BJ (cell line): Measurements from ENCODE around the gene SHMT1. TPM values are rescaled to one million over a fixed set of nuclear protein-coding genes. Genes with fewer than 3 reads are reported as not detected.
"Not testable (repeated sequence)": the region's sequence is repeated elsewhere in the genome, so short reads cannot be mapped to it uniquely, and the experiment has no call there.

Experiments
- CTCF ChIA-PET: fragments of 350-600 bp; formaldehyde crosslinking; extraction: SDS; loops from one replicate; lab custom pipeline; 2021; ENCODE audit warnings: antibody characterized with exemption, inconsistent platforms; lab: Yijun Ruan, JAX
- POLR2A ChIA-PET: fragments of 300-600 bp; sonication (Branson Sonifier 250); formaldehyde crosslinking; extraction: SDS; loops from one replicate; lab custom pipeline; 2021; ENCODE audit warnings: antibody characterized with exemption; lab: Charles Lee
- DNase-seq: peaks from one replicate; pipeline ENCODE4 v3.0.0-alpha.2; 2011; ENCODE audit warnings: low read depth
- H3K27me3 ChIP-seq: 2 replicates; pipeline ENCODE4 v1.6.0; 2011; ENCODE audit warnings: low read length; ENCODE audit not compliant: control insufficient read depth, insufficient read depth
- H3K36me3 ChIP-seq: 2 replicates; pipeline ENCODE4 v1.5.1; 2011; ENCODE audit warnings: low read length; ENCODE audit not compliant: control insufficient read depth, insufficient read depth
- H3K4me3 ChIP-seq: 2 replicates; pipeline ENCODE4 v1.5.1; 2011; ENCODE audit warnings: low read depth, mild to moderate bottlenecking, control low read depth, low read length
- polyA plus RNA-seq: library from polyadenylated mRNA; depleted of rRNA; stranded (reverse); fragments of >200 nt; gene quantifications from 2 replicates; pipeline ENCODE4 v1.2.3, GENCODE V29; 2011
- TF ChIP-seq, protein P1 (sequence below): IDR thresholded peaks from 2 replicates; pipeline ENCODE4 v1.5.1; 2011; ENCODE audit warnings: low read depth, mild to moderate bottlenecking, control low read depth, inconsistent platforms, low read length, moderate library complexity; ENCODE audit not compliant: insufficient read depth

Gene SHMT1
- polyA plus RNA-seq, 1 experiment, result 5.9 TPM

DNA sequence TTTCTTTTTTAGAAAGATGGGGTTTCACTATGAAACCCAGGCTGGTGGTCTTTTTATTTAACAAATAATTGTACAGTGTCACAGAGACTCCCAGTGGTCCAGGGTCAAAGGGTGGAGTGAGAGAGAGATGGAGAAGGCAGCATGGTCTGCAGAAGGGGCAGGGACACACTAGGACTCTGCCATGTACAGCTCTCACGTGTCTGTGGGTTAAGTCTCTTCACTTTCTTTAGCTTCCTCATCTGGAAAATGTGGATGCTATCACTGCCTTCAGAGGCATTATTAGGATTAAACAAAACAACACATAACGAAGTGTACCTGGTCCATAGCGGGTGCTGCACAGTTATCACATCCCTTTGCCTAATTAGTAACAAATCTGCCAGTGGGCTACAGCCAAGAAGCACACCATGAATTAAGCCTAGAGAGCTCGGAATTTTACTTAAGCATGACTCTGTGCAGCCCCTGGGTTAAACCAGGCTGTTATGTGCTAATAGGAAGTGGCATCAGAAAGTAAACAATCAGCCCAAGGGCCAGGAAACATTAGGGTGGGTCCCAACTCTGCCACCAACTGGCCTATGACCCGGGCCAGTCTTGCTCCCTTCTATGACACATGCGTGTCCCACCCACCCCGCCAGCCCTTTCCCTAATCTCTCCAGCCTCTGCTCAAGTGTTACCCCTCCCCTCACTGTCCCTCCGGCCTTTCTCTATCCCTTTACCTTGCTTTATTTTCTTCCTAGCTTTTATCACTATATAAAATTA, 62.4 kb downstream of the SHMT1 start:
- Histone ChIP-seq H3K27me3 (no peaks in the 10 kb centered on the region), H3K4me3 (no peak overlapping the region), H3K36me3 (peaks cover 25% of the 10 kb centered on the region)
- no peak for DNase-seq
- TF ChIP-seq, protein P1, sequence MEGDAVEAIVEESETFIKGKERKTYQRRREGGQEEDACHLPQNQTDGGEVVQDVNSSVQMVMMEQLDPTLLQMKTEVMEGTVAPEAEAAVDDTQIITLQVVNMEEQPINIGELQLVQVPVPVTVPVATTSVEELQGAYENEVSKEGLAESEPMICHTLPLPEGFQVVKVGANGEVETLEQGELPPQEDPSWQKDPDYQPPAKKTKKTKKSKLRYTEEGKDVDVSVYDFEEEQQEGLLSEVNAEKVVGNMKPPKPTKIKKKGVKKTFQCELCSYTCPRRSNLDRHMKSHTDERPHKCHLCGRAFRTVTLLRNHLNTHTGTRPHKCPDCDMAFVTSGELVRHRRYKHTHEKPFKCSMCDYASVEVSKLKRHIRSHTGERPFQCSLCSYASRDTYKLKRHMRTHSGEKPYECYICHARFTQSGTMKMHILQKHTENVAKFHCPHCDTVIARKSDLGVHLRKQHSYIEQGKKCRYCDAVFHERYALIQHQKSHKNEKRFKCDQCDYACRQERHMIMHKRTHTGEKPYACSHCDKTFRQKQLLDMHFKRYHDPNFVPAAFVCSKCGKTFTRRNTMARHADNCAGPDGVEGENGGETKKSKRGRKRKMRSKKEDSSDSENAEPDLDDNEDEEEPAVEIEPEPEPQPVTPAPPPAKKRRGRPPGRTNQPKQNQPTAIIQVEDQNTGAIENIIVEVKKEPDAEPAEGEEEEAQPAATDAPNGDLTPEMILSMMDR, result no peak
- POLR2A ChIA-PET, result no interaction called here
- CTCF ChIA-PET, result interaction anchor here (0.9 to 1.2 kb wide), 2 partner anchors 13 to 53 kb away, joined by 4 to 5 read pairs; no protein-coding TSS in a partner anchor

DNA sequence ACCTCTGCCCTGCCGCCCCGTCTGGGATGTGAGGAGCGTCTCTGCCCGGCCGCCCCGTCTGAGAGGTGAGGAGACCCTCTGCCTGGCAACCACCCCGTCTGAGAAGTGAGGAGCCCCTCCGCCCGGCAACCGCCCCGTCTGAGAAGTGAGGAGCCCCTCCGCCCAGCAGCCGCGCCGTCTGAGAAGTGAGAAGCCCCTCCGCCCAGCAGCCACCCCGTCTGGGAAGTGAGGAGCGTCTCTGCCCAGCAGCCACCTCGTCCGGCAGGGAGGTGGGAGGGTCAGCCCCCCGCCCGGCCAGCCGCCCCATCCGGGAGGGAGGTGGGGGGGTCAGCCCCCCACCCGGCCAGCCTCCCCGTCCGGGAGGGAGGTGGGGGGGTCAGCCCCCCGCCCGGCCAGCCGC, 65.3 kb downstream of the SHMT1 start:
- H3K4me3 ChIP-seq, CTCF ChIA-PET, DNase-seq, H3K27me3 ChIP-seq, POLR2A ChIA-PET: not testable (repeated sequence)
- peaks cover 18% of the 10 kb centered on the region for H3K36me3 ChIP-seq

DNA sequence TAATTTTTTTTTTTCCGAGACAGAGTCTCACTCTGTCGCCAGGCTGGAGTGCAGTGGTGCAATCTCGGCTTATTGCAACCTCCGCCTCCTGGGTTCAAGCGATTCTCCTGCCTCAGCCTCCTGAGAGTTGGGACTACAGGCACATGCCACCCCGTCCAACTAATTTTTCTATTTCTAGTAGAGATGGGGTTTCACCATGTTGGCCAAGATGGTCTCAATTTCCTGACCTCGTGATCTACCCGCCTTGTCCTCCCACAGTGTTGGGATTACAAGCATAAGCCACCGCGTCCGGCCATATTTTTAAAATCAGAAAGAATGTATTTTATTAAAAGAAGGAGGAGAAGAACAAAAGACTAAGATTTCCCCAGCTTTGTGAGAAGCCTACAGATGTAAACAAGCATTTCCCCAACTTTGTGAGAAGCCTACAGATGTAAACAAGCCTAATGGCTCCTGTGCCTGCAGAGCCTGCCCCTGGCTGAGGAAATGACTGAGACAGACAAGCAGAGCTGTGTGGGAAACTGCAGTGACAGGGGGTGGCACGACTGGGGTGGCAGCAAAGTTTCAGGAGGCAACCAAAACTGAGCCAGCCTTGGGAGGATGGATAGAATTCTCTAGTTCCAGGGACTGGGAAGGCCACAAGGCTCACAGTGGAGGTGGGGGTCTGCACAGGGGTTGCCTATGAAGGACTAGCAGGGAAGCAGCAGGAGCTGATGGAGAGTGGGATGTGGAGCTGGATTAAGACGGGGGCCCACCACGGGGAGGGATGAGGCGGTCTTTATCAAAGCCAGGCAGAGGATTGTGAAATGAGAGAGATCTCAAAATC, 71.4 kb downstream of the SHMT1 start:
- Histone ChIP-seq H3K27me3 (no peaks in the 10 kb centered on the region), H3K36me3 (peaks cover 21% of the 10 kb centered on the region), H3K4me3 (no peak overlapping the region)
- DNase-seq, result no peak
- CTCF ChIA-PET, result no interaction called here
- TF ChIP-seq, protein P1, result no peak
- POLR2A ChIA-PET, result no interaction called here

DNA sequence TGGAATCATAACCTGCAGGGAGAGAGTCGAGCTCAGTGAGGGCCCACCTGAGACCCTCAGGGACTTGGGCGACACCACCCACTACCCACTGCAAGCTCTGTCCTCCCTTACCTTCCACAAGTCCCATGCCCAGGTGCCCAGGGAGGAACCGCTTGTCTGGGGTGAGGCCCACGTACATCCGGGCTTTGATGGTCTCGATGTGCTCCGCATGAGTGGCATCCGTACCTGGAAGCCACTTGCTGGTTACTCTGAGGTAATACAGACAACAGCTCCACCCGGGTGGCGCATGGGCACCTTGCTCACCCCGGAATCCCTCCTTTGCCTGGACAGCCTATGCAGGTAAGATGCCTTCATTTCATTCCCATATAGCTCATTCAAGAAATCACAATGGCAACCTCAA, 78.1 kb downstream of the SHMT1 start:
- H3K36me3 ChIP-seq, result peaks cover 33% of the 10 kb centered on the region
- TF ChIP-seq, protein P1, result no peak
- DNase-seq, result no peak
- ChIA-PET CTCF (interaction anchor here (1.4 kb wide), 1 partner anchor 35 kb away, joined by 3 read pairs; no protein-coding TSS in a partner anchor), POLR2A (no interaction called here)
- H3K4me3 ChIP-seq, result no peak overlapping the region
- H3K27me3 ChIP-seq, result no peaks in the 10 kb centered on the region

DNA sequence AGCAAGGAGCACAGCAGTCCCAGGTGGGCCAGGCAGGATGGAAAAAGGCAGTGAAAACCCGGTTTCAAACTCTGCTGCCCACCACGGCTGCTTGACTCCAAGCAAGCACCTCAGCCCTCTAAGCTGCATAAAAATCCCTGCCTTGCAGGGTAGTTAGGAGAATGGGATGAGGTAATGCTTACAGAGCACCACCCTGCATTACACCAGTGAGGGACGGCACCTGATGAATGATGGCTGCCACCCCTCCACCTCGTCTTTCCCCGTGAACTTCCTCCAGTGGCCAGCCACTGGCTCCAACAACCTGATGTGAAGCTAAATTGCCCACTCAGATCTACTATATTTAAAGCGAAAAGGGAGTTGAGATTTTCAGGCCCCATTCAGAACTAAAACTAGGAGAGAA, 81.6 kb downstream of the SHMT1 start:
- H3K4me3 ChIP-seq, result no peak overlapping the region
- ChIA-PET POLR2A (no interaction called here), CTCF (interaction anchor here (0.9 to 1.2 kb wide), 3 partner anchors 20 to 66 kb away, joined by 3 read pairs; no protein-coding TSS in a partner anchor)
- H3K36me3 ChIP-seq, result peaks cover 38% of the 10 kb centered on the region
- no peak for DNase-seq
- TF ChIP-seq, protein P1, result no peak
- no peaks in the 10 kb centered on the region for H3K27me3 ChIP-seq
